HG02610 (cell line): ENCODE measurements around the gene LDB1.

Experiments
- ATAC-seq: cut with Tn5 transposase; IDR thresholded peaks from one replicate; pipeline ENCODE4 v1.9.1; 2021; ENCODE audit warnings: mild to moderate bottlenecking, moderate library complexity; ENCODE audit not compliant: unreplicated experiment

LDB1 gene

GRCh38 chr10:102135956-102136526, 15.9 kb upstream of the LDB1 start:
- no peak for ATAC-seq

- no peak for ATAC-seq
These were observed 14.2 kb upstream of the LDB1 start for GRCh38 chr10:102134416-102134815.

- no peak for ATAC-seq
These were observed 13.4 kb upstream of the LDB1 start for GRCh38 chr10:102133373-102134195.

GRCh38 chr10:102132563-102133372, 12.6 kb upstream of the LDB1 start, which contains the start of gene PPRC1:
PPRC1 (plus strand) TSS chr10:102133040; CDS start chr10:102133069, 29 bp downstream.
- ATAC-seq, result peak; percentile 96

- no peak for ATAC-seq
These were observed 12.0 kb upstream of the LDB1 start for GRCh38 chr10:102132193-102132562.

GRCh38 chr10:102131286-102132170, 11.4 kb upstream of the LDB1 start:
- ATAC-seq, result no peak

- ATAC-seq, result no peak
These were observed 3.1 kb upstream of the LDB1 start for GRCh38 chr10:102123223-102123622.

- no peak for ATAC-seq
These were observed 2.3 kb upstream of the LDB1 start for GRCh38 chr10:102122450-102122849.

- ATAC-seq, result no peak
These were observed 1.7 kb upstream of the LDB1 start for GRCh38 chr10:102121739-102122372.

- ATAC-seq, result no peak
These were observed 997 bp upstream of the LDB1 start for GRCh38 chr10:102120991-102121738.

GRCh38 chr10:102119417-102120141, 589 bp downstream of the LDB1 start:
- ATAC-seq, result no peak

- no peak for ATAC-seq
These were observed 1.3 kb downstream of the LDB1 start for GRCh38 chr10:102118867-102119266.

- ATAC-seq, result no peak
These were observed 2.6 kb downstream of the LDB1 start for GRCh38 chr10:102117391-102118159.

- ATAC-seq, result no peak
These were observed 3.5 kb downstream of the LDB1 start for GRCh38 chr10:102116656-102117055.

GRCh38 chr10:102115775-102116174, 4.4 kb downstream of the LDB1 start:
- no peak for ATAC-seq

- peak; percentile 75 for ATAC-seq
These were observed 5.1 kb downstream of the LDB1 start for GRCh38 chr10:102114861-102115618.
